HS-5 (cell line): ENCODE data around the gene OR2S2.
"Not testable (repeated sequence)": the region's sequence is repeated elsewhere in the genome, so short reads cannot be mapped to it uniquely, and the experiment has no call there.

Experiments
- DNase-seq: peaks from one replicate; pipeline ENCODE4 v3.0.0-alpha.2; 2012; ENCODE audit warnings: low read depth

OR2S2 gene

DNA sequence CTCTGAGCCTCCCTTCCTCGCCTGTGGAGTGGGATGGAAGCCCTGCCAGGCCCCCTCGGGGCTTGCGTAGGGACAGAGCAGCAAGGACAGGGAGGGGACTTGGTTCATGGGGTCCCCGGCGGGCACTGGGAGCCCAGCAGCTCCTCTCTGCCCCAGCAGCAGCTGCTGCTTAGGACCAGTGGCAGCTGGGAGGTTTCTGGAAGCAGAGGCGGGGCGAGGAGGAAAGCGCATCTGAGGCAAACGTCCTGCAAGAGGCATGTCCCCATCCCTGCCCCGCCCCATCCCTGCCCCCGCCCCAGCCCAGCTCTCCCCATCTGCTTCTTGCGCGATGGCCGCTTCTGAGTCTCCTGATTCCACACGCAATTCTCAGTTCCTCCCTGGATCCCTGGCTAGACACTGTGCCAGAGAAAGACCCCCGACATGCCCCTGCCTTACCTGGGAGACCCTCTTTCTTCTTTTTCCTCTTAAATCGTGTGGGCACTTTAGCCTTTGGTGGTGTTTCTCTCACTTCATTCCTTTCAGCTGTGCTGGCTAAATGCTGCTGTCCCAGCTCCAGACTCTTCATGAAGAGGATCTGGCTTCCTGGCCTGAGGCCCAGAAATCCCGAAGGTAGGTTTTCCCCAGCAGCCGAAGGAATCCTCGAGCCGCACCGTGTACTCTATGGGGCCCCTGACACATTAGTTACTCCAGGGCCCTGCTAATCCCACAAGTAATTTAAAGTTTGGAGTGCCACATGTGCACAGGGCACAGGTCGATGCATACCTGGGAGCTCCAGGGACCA is 4.4 kb upstream of the OR2S2 start:
- no peak for DNase-seq

DNA sequence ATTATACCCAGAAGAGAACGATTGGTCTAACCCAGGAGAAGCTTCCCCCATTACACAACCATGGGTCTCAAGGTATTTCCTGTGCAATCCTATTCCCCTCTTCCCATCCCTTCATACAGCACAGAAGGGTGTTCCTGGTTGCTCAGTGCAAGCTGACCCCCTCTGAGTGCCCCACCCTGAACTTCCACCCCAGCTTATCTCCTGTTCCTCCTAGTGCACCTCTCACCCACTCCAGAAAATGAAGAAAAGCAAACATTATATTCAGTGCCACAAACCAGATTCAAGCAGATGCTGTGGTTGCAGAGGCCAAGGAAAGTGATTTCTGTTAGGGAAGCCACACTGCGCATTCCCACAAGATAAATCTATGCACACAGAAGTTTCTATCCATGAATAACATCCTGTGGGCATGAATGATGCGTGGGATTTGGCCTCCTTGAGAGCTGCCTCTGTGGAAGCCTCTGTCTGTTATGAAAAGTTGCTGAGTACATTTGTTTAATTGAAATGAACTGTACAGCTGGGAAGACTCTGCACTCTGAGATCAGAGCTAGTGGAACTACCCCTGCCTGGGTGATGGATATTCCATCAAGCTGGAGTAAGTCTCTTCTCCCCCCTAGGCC is 2.2 kb upstream of the OR2S2 start:
- DNase-seq = no peak

DNA sequence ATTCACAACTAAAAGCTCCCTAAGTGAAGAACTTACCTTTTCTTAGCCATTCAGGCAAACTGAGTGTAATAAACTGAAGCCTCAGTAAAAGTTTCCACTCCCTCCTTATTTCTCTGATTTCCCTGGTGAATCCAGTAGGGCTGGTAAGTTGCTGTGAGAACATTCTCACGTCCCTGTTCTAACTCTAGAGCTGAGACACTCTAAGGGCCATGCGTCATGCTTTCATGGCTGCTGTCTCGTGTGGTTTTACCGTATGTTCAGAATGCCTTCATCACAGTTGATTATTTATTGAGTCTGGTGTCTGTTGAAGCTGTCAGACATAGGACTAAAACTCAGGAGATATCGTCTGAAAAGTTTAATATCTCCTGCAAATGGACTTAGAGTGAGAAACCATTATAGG is 1.3 kb downstream of the OR2S2 start:
- no peak for DNase-seq

DNA sequence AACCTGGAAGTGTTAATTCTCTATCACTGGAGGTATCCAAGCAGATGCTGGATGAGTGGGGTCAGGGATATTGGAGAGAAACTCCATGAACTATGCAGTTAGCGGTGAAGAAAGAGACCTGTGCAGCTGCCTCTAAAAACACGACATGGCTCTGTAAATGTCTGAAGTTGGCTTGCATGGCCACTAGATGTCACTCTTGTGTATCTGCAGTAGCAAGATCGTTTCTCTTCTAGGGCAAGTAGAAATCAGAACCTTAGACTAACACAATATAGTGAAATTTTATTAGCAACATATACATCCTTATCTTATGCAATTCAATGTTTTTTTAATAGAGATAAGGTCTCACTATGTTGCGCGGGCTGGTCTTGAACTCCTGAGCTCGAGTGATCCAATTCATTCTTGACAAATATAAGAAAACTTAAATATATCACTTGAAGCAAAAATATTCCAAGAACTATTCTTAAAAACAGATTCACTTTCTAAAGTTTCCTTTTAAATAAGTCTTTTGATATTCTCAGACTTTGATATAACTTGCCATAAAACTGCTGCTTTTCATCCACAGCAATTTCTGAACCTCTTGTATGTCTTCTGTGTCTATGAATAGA is 2.9 kb downstream of the OR2S2 start:
- DNase-seq = peak; percentile 56

DNA sequence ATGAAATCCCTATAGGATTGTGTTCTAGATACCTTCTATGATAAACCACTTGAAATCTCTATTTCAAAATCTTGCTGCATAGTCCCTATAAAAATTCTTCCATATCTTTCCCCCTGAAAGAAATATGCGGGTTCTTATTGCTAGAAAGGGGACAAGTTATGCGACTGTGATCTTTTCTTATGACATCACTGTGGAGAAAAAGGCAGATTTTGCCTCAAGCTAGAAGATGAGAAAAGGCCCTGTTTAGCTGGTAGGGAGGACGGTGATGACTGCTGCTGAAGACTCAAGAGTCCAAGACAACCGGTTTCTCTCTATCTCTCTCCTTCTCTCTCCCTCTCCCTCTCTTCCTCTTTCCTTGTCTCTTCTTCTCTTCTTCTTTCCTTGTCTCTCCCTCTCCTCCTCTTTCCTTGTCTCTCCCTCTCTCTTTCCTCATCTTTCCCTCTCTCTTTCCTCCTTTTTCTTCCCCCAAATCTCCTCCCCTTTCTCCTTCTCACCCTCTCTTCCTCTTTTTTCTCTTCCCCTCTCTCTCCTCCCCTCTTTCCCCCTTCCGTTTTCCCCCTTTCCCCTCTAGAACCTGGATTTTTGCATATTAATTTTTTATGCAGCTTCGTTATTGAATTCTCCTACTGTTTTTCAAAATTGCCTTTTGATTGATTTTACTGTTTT is 5.3 kb downstream of the OR2S2 start:
- no peak for DNase-seq

DNA sequence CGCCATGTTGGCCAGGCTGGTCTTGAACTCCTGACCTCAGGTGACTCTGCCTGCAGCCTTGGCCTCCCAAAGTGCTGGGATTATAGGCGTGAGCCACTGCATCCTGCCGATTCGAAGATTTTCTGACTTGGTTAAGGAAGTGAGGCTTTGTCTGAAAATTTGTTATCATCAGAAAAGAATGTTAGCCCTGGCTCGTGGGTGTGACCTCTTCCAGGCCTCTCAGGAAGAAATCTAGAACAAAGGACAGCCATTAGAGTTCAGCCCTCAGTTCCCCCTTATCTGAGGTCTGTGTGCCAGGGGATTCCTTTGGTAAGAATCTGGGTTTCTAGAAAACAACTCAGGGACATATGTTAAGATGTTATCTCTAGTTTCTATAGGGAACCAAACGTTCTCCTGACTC is 6.2 kb downstream of the OR2S2 start:
- no peak for DNase-seq

DNA sequence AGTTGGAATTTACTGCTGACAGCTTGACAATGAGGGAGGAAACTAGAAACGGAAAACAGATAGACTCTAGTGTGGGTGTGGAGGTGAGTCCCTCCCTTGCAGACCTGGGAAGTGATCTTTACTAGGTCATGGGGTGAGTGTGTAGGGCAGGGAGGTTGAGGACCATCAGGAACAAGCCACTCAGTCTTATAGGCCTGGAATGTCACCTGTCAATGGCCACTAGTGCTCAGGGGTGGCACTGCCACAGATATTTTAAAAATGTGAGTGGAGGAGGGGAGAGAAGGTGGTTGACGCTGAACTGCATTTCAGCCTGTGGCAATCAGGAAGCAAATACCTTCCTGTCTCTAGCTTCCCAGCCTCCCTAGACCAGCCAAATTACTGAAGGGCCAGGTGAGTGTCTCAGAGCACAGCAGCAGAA is 9.0 kb downstream of the OR2S2 start:
- DNase-seq = no peak

- no peak for DNase-seq
These were observed 9.5 kb downstream of the OR2S2 start for GRCh38 chr9:35948451-35948850.

DNA sequence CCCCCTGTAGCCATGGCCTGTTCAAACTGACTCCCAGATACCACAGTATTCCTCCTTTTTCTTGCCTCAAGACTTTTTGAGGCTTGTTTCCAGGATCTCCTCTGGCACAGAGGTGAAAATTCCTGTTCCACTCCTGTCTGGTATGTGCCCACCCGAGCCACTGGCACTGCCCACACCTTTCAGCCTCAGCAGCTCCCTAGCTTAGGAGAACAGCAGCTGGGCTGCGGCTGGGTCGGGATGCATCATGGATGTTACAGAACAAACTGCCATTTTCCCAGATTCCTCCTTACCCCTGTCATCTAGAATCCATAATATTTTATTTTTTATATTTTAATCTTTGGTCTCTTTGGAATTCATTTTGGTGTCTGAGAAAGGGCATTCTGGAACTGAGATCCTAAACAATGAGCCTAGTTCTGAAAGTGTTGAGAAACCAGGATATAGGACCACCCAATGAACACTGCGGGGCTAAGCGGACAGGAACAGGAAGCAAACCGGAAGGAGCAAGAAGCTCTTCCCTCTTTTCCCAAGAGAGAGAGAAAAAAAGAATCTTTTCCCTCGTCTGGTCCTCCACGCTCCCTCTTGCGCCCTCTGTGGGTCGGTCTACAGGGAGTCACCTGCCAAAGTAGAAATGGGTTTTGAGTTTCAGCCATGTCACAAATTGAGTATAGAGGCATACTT is 12.5 kb downstream of the OR2S2 start:
- peak; percentile 60 for DNase-seq

- DNase-seq = no peak
These were observed 13.1 kb downstream of the OR2S2 start for GRCh38 chr9:35944841-35945240.

DNA sequence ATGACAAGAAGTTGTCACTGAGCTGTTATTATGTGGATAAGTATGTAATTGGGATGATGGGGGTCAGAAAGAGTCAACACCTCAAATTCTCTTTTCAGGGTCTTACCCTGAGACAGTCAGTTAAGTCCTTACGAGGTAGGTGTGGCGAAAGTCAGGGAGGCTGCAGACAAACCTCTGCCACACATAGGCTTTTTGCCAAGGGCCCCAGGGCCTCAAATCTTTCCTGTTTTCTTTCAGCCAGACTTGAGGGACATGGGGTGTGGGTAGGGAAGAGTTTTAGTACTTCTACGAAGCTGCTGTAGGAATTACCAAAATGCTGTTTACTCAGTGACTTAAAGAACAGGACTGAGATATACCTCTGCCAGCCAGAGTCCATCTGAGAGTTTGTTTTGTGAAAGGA is 13.8 kb downstream of the OR2S2 start:
- DNase-seq = no peak

- no peak for DNase-seq
These were observed 15.7 kb downstream of the OR2S2 start for GRCh38 chr9:35942286-35942685.

DNA sequence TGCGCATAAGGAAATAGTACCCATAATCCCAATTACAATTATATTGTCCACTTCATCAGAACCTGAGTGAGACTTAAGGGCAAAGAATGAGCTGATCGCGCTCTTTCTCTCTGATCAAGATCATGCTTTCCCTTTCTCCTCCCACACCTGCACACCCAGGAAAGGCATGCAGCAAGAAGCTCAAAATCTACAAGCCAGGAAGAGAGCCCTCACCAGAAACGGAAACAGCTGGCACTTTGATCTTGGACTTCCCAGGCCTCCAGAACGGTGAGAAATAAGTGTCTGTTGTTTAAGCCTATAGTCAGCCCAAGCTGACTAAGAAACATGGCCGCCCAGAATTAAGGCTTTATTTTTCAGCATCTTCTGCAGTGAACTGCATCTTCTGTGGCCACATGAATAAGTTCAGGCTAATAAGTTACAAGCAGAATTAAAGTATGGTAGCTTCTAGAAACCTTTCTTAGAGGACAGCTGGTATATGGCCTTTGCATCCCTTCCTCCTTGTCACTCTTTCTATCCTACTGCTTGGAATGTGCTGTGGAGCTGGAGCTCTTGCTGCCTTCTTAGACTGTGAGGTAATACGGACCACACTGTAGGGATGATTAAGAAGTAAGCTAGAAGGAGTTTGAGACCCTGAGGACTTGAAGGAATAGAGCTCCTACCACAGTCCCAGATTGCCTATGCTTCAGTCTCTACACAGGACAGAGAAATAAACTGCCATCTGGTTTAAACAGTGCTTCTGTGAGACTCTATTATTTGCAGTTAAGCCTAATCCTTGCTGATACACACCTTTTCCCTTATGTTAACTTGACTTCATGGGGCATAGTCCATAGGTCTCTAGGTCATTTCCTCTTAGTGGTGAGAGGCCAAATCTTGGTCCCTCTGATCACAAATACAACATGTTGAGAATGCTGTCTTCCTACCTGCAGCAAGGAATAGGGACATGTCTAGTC is 17.2 kb downstream of the OR2S2 start:
- no peak for DNase-seq

DNA sequence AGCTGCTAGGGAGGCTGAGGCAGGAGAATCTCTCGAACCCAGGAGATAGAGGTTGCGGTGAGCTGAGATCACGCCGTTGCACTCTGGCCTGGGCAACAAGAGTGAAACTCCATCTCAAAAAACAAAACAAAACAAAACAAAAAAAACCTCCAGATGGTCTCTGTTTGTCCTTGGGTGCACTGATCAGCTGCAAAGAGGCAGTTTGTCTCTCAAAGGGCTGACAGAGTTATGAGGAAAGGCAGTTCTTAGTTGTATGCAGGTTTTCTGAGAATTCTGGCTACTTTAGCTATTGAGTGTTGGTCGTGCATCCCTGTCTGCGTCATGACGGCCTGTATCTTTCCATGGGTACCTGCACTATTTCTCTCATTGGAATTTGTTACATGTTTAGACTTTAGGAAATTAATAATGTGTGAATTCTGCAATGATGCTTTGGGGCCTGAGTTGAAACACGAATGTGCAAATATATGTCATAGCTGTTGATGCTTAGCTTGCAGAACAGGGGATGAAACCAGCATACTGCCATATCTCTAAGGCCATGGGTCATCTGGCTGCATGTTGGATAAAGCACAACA is 18.2 kb downstream of the OR2S2 start:
- DNase-seq = no peak

DNA sequence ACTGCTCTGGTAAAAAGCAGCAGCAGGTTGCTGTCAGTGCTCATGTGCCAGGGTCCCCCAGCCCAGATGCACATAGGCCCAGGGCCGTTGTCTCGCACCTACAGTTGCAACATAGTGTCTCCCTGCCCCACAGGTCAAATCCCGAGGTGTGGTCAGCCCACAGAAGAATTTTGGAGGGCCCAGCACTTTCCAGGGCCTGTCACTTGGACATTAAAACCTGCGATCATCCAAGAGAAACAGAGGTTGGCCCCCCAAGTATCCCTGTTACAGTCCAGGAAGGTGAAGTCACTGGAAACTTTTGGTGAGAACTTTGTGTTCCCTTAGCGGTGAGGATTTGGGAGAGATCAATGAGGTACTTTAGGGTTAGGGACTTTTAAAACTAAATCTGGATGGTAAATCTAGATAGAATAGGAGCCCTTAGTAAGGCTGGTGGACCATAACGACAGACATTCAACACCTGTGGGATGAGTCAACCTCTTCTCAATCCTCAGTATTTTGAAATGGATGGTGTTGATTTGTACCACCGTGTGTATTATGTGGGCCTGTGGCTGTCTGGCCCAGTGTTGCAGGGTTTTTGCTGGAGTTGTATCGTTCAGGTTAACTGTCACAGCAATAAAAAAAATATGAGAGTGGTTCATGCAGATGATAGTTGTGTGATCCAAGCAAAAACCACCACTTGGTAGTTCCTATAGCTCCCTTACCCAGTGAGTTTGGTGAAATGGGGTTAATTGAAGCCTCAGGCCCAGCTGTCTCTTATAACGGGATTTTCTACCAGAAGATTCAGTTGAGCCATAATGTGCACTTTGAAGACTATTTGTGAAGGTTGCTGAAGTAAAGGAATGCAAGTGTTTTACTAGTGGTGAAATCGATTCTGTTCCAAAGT is 19.2 kb downstream of the OR2S2 start:
- DNase-seq = no peak

DNA sequence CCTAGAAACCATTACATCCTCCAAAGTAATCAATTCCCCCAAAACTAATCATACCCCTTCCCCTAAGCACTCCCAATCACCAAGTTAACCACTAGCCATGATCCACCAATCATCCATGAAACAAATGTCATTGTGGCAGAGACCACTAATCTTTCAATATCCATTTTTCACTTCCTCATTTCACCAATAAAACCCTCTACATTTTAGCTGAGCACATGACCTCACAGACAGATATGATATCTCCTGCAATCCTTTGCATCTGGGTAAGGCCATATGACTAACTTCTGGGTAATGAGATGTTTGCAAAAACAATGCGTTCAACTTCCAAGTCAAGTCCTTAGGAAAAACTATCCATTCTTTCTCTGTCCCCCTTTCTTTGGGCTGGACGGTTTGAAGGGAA is 20.7 kb downstream of the OR2S2 start:
- DNase-seq = no peak

- peak; percentile 40 for DNase-seq
These were observed 22.0 kb downstream of the OR2S2 start for GRCh38 chr9:35935755-35936509.

- DNase-seq = no peak
These were observed 22.7 kb downstream of the OR2S2 start for GRCh38 chr9:35935261-35935660.

- DNase-seq = not testable (repeated sequence)
These were observed 23.9 kb downstream of the OR2S2 start for GRCh38 chr9:35934069-35934468.
